HG02943 (cell line): ENCODE measurements around the gene SHFL.

Source experiments
- ATAC-seq: cut with Tn5 transposase; IDR thresholded peaks from one replicate; pipeline ENCODE4 v1.9.1; 2021; ENCODE audit warnings: mild to moderate bottlenecking, low read depth, moderate library complexity; ENCODE audit not compliant: unreplicated experiment

Gene SHFL

DNA sequence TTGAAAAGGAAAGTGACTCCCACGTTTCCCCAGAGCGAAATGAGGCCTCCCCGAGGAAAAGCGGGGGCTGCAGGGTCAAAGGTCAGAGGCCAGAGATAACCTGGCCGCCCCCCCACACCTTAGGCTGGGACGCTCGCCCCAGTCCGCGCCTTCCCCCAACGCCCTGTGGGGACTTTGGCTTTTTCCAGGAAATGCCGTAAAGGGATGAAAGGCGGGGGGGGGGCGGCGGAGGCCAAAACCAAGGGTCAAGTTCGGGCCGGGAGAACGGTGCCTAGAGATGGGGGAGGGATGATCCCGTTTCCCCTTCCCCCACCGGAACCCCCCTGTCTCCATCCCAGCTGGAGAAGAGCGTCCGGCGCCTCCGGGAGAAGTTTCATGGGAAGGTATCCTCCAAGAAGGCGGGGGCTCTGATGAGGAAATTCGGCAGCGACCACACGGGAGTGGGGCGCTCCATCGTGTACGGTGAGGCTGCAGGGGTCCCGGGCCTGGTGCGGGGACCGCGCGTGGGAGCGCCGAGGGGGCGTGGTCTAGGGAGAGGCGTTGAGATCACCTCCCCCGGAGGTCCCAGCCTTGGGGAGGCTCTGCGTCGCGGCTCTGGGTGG lies 575 bp downstream of the SHFL start:
- no peak for ATAC-seq

DNA sequence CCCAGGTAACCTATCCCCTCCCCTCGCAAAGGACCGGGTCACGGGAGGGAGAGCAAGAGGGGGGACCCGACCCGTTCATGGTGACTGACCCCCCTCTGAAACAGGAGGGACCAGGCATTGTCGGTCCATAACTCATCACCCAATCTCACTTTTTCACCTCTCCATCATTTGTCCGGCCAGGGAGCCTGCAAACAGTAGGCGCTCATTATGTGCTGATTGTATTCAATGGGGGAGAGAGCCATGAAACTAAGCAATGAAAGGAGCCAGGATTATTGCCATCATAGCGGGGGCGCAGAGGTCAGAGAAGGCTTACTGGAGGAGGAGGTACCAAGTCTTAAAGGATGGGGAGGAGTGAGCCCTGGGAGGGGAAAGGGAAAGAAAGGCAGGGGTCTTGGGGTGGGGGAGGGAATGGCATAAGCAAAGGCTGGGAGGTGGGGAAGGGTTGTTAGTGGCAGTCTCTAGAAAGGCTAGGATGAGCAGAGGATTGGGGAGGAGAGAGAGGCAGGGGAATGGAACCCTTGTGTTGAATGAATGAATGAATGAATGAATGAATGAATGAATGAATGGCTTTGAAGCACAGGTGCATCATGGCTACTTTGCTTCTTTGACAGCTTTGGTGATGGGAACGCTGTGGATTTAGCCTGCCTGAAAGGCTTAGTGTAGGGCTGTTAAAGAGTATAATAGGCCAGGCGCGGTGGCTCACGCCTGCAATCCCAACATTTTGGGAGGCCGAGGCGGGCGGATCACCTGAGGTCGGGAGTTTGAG lies 1.4 kb downstream of the SHFL start:
- ATAC-seq, result no peak

DNA sequence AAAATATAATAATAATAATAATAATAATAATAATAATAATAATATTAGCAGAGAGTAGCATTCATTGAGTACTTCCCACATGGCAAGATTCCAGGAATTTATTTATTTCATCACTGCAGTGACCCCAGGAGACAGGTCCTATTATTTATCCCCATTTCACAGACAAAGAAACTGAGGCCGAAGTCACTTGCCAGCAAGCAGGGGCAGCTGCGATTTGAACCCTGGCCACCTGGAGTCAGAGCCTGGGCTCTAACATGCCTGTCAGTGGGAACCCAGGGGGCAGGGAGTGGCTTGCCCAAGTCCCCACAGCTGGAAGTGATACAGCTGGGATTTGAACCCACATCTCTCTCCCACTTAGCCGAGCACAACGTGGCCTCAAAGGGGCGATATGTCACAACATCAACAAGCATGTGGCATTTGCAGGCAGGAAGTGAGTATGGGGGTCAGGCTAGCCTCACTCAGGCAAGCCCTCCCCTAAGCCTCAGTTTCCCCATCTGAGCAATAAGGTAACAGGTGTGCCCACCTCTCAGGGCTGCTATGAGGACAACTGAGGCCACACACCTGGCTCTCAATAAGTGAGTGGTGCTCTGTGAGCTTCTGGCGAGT lies 2.9 kb downstream of the SHFL start:
- no peak for ATAC-seq

DNA sequence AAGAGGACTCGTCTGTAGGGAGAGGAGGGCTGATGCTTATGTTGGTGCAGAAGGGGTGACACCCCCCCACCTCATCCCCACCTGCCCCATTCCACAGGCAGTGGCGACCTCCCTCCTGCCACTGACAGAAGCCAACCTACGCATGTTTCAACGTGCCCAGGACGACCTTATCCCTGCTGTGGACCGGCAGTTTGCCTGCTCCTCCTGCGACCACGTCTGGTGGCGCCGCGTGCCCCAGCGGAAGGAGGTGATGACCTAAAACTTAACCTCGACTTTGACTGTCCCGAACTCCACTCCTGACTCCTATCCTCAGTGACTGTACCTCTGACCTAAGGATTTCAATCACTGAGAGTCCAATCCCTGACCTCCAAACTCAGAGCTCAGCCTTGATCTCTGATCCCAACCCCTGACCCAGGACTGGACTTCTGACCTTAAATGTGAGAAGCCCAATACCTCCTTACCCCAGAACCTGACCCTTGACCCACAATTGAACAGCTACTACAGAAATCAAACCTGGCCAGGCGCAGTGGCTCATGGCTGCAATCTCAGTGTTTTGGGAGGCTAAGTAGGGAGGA lies 3.8 kb downstream of the SHFL start:
- no peak for ATAC-seq

DNA sequence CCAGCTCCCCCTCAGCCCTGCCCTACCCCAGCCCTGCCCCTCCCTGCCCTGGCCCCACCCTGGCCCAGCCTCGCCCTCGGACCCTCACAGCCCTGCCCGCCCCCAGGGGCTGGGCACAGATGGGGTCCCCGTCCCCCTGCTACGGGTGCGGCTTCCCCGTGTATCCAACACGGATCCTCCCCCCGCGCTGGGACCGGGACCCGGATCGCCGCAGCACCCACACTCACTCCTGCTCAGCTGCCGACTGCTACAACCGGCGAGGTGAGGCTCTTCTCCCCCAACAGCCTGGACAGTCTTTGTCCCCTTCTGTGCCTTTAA lies 5.2 kb downstream of the SHFL start:
- no peak for ATAC-seq

DNA sequence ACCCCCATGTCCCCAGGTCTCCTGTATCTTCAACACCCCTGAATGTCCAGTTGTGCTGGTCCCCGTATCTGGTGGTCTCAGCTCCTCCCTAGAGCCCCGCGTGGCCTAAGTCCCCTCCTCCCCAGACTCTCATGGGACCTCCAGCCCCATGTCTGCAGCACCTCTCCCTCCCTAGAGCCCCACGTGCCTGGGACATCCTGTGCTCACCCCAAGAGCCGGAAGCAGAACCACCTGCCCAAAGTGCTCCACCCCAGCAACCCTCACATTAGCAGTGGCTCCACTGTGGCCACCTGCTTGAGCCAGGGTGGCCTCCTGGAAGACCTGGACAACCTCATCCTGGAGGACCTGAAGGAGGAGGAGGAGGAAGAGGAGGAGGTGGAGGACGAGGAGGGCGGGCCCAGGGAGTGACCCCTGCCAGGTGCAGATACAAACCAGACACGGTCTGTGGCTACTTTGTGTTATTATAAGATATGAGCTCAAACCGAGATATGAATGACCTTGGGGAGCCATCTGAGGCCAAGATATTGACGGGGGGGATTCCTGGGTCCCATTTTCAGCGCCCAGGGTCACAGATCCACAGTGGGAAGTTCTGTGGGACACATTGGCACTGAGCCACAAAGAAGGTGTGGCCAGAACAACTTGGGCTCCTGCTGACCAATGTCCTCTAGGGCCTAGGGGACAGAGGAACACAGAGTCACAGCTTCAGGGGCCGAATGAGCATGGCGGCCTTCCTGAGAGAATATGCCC lies 6.0 kb downstream of the SHFL start:
- no peak for ATAC-seq

DNA sequence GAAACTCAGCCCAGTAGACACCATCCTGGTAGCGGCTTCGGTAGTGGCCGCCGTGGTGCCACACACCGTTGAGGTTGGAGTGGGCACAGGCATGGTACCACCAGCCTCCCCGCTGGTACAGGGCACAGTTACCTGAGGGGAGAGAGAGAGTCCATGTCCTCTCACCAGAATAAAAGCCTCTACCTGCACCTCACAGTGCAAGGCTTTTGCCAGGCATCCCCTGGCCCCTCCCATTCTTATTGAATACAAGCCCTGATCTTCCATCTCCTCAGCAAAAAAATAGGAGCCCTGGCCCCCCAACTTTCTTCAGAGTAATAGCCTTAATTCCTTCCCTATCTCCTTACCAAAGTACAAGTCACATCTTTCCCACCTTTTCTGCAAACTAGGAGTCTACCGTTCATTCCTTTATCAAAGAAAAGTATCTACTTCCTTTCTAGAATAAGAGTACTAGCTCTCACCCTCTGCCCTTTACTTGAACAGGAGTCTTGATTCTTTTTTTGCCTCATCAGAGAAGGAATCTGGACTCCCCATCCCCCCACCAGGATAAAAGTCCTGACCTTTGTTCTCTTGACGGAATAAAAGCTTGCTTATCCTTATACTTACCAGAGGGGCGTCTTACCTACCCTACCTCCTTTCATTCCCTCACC lies 6.7 kb downstream of the SHFL start:
- ATAC-seq, result no peak

DNA sequence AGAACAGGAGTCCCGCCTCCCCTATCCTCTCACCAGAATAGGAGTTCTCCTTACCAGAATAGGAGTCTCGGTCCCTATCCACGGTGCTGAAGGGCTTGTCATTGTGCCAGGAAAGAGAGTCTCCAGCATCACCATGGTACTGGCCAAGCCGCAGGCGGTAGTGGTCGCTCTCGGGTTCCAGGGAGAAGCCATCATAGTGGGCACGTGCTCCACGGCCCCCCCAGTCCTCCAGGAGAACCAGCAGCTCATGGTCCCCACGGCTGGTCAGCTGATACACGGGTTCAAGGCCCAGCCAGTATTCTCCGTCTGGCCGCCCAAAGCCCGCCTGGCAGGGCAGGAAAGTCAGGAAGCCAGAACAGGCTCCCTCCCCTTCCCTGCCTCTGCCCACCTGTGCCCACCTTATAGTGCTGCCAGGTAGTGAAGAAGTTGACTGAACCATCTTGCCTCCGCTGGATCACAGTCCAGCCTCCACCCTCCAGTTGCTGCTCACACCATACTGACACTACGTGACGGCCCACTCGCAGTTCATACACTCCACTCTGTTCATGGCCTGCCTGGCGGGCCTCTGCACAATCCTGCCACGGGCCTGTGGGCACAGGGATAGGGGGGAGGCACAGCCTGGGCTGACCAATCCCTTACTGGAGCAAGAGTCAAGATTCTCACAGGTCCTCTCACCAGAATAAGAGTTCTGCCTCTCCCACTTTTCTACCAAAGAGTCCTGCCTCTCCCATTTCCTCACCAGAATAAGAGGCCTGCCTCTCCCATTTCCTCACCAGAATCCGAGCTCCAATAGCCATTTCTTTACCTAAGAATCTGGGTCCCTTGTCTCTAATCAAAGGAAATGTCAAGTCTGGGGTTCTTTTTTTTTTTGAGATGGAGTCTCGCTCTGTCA lies 7.4 kb downstream of the SHFL start:
- ATAC-seq, result no peak

DNA sequence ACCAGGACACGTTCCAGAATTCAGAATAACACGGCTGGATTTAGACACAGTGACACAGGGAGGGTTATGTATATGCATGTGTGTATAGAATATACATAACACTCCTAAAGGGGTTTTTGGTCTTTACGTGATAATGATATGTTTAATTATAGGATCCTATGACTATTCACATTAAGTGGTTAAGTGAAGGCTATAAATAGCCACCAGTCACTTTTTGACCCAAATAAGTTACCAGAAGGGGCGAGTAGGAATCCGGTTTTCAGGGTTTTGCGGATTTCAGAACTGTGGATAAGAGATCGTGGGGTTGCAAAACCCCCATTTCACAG lies 9.5 kb downstream of the SHFL start:
- no peak for ATAC-seq

DNA sequence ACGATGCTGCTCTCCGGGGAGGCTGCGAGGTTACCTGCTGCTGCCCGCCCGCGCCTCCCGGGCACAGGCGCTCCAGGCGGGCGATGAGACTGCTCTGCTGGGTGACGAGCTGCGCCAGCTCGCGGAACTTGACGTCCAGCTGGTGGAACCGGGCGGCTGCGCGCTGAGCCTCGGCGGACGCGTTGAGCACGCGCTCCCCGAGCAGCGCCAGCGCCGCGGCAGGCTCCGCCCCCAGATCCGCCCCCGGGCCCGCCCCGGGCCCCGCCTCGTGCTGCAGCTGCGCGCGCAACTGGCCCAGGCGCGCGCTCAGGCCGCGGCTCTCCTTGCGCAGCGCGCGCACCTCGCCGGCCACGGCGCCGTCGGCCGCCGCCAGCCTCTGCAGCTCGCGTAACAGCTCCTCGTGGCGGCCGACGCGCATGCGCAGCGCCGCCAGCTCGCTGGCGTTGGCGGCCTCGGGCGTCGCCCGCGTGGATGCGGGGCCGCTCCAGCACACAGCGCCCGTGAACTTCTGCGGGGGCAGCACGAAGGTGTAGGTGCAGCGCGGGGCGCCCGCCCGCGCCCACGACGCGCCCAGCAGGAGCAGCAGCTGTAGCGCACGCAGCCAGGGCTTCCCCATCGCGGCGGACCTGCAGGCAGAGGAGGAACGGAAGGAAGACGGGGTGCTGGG lies 10.0 kb downstream of the SHFL start:
- peak; percentile 65 for ATAC-seq

DNA sequence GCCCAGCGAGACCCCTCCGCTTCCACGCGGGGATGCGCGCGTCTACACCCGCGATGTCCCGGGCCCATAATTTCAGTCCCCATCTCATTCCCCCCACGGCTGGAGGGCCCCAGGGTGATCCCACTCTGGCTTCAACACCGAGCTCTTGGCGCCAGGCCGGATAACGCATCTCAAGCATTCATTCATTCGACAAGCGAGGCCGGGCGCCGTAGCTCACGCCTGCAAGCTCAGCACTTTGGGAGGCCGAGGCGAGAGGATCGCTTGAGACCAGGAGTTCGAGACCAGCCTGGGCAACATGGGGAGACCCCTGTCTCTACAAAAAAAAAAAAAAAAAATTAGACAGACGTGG lies 10.5 kb downstream of the SHFL start:
- no peak for ATAC-seq

DNA sequence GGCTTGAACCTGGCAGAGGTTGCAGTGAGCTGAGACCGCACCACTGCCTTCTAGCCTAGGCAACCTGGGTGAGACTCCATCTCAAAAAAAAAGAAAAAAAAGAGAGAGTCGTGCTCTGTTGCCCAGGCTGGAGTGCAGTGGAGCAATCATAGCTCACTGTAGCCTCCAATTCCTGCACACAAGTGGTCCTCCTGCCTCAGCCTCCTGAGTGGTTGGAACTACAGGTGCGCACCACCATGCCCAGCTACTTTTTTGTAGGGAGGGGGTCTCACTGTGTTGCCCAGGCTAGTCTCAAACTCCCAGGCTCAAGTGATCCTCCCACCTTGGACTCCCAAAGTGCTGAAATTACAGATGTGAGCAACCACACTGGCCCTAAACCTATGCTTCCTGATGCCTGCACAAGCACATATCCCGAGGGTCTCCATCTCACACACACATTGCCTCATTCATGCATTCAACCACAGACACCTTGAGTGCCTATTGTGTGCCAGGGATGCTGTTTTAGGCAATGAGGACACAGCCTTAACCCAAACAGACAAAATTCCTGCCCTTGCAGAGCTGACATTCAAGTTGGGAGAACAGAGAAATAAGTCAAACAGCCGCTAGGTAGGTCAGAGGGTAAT lies 14.2 kb downstream of the SHFL start:
- no peak for ATAC-seq

DNA sequence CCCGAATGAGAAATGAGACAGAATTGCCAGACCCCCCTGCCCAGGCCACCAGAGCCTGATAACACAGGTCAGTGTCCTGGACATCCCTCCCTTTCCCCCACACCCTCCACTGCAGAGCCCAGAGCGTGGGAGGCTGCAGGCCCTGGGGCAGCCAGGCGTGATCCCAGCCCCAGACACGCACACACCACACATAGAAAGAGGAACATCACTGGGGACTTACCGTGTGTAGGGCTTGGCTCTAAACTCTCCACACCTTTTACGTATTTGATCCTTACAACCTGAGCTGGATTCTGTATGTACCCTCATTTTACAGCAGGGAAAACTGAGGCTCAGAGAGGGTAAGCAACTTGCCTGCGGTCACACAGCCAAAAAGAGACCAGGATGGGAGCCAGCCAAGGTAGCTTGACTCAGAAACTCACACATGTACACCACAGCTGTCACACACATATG lies 16.7 kb downstream of the SHFL start:
- ATAC-seq, result no peak

DNA sequence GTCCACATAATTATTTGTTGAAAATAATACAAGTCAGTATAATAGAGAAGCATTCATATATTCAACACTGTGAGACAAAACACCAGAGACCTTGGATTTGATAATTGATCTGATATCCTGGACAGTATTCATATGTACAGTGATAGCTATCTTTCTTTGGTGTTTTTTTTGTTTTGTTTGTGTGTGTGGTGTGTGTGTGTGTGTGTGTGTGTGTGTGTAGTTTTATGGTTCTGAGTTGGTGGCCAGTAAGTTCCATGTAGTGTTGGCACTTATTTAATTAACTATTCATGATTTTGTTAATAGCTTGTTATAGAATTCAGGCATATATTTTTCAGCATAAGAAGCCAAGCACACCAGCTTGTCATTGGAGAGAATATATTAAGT lies 18.0 kb downstream of the SHFL start:
- ATAC-seq, result no peak

DNA sequence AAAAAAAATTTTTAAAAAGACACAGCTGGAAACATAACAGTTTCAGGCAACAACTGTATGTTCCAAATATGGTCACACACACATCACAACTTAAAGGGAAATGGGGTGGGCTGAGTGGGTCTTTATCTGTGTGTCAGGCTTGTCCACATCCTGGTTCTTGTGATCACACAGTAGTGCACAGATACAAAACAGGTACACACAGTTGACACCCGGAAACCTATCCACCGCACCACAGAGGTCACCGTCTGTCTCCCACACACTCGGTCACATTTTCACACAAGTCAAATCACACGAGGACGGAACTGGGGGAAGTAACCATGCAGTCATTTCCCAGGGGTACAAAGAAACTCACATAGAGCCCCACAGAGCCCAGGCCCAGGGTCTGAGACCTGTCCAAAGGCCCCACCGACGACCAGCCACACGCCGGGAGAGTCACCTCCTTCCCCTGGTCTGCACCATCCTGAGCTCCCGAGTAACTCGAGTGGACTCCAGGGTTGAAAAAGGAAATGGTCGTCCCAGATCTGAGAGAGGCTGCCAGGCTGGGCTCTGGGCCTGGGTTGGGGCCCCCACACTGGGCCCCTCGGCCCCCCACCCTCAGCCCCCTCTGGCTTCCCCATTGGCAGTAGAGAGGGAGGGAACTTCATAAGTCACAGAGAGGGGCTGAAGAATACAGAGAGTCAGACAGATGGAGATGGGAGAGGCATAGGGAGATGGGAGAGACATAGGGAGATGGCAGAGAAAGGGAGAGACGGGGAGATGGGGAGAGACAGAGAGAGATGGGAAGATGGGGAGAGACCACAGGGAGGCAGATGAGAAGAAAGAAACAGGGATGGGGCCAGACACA lies 18.8 kb downstream of the SHFL start:
- ATAC-seq, result no peak

DNA sequence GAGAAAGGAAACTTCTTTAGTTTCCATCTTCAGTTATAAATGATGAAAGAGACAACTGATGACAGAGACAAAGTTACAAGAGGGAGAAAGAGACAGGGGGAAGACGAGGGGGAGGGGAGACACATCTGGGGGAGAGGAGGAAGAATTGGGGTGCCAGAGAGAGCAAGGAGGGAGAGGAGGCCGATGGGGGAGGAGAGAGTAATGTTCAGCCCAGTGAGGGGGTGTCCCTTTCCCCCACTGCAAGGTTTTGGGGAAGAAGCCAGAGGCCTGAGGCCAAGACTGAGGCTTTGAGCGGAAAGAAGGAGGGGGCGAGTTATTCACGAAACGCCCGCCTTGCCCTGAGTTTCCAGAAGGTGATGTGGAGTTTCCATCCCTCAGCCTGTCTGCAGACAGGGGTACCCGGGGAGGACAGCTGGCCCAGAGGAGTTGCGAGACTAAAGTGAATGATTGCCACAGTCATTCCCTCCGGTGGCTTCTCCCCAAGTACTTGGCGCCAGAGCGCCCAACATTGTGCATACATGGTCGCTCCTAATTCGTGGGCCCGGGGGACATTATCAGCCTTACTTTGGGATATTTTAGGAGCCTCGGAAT lies 19.5 kb downstream of the SHFL start:
- peak; percentile 18 for ATAC-seq

DNA sequence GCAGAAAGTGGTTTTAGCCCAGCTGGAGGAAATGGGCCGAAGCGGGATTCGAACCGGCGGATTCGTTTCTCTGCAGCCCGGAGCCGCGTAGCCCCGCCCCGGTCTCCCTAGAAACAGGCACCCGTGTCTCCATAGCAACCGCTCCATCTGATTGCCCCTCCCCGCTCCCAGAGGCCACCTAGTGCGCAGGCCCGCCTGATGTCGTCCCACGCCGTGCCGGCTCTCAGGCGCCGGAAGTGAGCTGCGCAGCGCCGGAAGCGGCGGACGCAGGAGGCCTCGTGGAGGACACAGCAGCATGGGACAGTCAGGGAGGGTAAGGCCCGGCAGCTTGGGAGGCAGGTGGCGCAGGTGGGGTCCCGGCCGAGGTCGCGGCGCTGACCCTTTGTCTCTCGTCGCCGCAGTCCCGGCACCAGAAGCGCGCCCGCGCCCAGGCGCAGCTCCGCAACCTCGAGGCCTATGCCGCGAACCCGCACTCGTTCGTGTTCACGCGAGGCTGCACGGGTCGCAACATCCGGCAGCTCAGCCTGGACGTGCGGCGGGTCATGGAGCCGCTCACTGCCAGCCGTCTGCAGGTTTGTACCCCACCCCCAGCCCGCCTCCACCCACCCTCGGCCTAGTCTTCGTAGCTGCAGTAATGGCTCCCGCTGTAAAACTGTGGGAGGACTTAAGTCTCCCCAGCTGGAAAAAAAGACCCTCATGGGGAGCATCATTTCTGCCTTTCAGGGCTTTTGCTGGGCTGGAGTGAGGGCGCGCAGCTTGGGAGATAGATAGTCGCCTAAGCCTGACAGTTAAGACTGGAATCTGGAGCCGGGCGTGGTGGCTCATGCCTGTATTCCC lies 20.2 kb downstream of the SHFL start, which contains the start of gene PPAN:
Gene PPAN, plus strand, starts transcription at position 263 of the 837 bp plus-strand sequence. Its CDS starts 33 bp downstream, at position 296.
- peak; percentile 39 for ATAC-seq
